HepG2 (cell line): ENCODE data around the gene TMEM143. TPM values are rescaled to one million over a fixed set of nuclear protein-coding genes. Genes with fewer than 3 reads are reported as not detected.
A peak's percentile ranks its signal among the peaks of the same experiment; 100 is the strongest.

ENCODE experiments used
- ASH2L ChIP-seq: fragments of 300-600, 200-600 bp; sonication (generic); IDR thresholded peaks from 2 replicates; pipeline ENCODE4 v1.7.0; 2017; ENCODE audit warnings: low read depth, mild to moderate bottlenecking, moderate library complexity, mixed read lengths, low read length; ENCODE audit not compliant: insufficient read length
- CREB1 ChIP-seq, 2 experiments: fragments of 450-650 bp in 1 of 2; IDR thresholded peaks; 2 replicates each; pipeline ENCODE4 v1.6.1; 2016 to 2017; ENCODE audit warnings: control low read depth in 1 of 2, mild to moderate bottlenecking in 1 of 2, missing compliant biosample characterization in 1 of 2, missing genetic modification characterization in 1 of 2
- E2F2 ChIP-seq: sonication (generic); formaldehyde crosslinking; IDR thresholded peaks from 2 replicates; pipeline ENCODE4 v1.4.0; 2020; ENCODE audit warnings: missing genetic modification reagents, borderline replicate concordance
- ETV6 ChIP-seq: sonication (generic); formaldehyde crosslinking; conservative IDR thresholded peaks from 2 replicates; pipeline ENCODE4 v1.4.0; 2020; ENCODE audit warnings: missing genetic modification reagents
- FLYWCH1 ChIP-seq: sonication (generic); formaldehyde crosslinking; IDR thresholded peaks from 2 replicates; pipeline ENCODE4 v1.8.1; 2023; ENCODE audit warnings: mild to moderate bottlenecking, missing genetic modification reagents
- HMGXB4 ChIP-seq, 2 experiments: sonication (generic) in 1 of 2; formaldehyde crosslinking in 1 of 2; IDR thresholded peaks; 2 replicates each; pipeline versions ENCODE4 v1.4.0 to v1.6.1; 2018 to 2020; ENCODE audit warnings: missing genetic modification reagents in 2 of 2, borderline replicate concordance in 1 of 2, low read depth in 1 of 2, mild to moderate bottlenecking in 1 of 2, missing biosample characterization in 1 of 2
- MBD4 ChIP-seq: IDR thresholded peaks from 2 replicates; pipeline ENCODE4 v1.6.1; 2012; ENCODE audit warnings: low read length, inconsistent platforms, borderline replicate concordance
- RXRB ChIP-seq: IDR thresholded peaks from 2 replicates; pipeline ENCODE4 v1.6.1; 2016; ENCODE audit warnings: borderline replicate concordance, missing genetic modification reagents, missing compliant biosample characterization
- SKI ChIP-seq: fragments of 450-650 bp; IDR thresholded peaks from one replicate; pipeline ENCODE4 v1.6.1; 2018; ENCODE audit warnings: mild to moderate bottlenecking; ENCODE audit not compliant: partially characterized antibody
- ZBTB10 ChIP-seq: sonication (generic); formaldehyde crosslinking; IDR thresholded peaks from 2 replicates; pipeline ENCODE4 v1.4.0; 2020; ENCODE audit warnings: missing genetic modification reagents, borderline replicate concordance
- ZBTB14 ChIP-seq: sonication (generic); formaldehyde crosslinking; IDR thresholded peaks from 2 replicates; pipeline ENCODE4 v1.4.0; 2020; ENCODE audit warnings: missing genetic modification reagents
- ZNF121 ChIP-seq: sonication (generic); formaldehyde crosslinking; IDR thresholded peaks from 2 replicates; pipeline ENCODE4 v1.5.0; 2020; ENCODE audit warnings: mild to moderate bottlenecking, missing genetic modification reagents
- ZNF280B ChIP-seq: sonication (generic); formaldehyde crosslinking; IDR thresholded peaks from 2 replicates; pipeline ENCODE4 v1.5.0; 2020; ENCODE audit warnings: missing genetic modification reagents, mild to moderate bottlenecking, borderline replicate concordance
- ZNF451 ChIP-seq: sonication (generic); formaldehyde crosslinking; IDR thresholded peaks from 2 replicates; pipeline ENCODE4 v1.5.0; 2020; ENCODE audit warnings: mild to moderate bottlenecking, missing genetic modification reagents
- ZNF484 ChIP-seq: sonication (generic); formaldehyde crosslinking; IDR thresholded peaks from 2 replicates; pipeline ENCODE4 v1.5.1; 2020; ENCODE audit warnings: mild to moderate bottlenecking, low read depth, missing genetic modification reagents, borderline replicate concordance
- ZNF597 ChIP-seq: sonication (generic); formaldehyde crosslinking; IDR thresholded peaks from 2 replicates; pipeline ENCODE4 v1.5.0; 2020; ENCODE audit warnings: missing genetic modification reagents
- polyA plus RNA-seq, 8 experiments: library from polyadenylated mRNA; depleted of rRNA in 3 of 8; stranded (reverse) in 7 of 8; unstranded in 1 of 8; fragments of >200 nt; fragmentation: Illumina TruSeq in 4 of 8; extraction: Trizol in 4 of 8; gene quantifications; 2 replicates each; pipeline versions ENCODE4 v1.2.1 to v1.2.3, GENCODE V29; 2011 to 2016; ENCODE audit warnings: low read depth in 4 of 8, missing spikeins in 1 of 8, mixed read lengths in 1 of 8; ENCODE audit not compliant: insufficient read depth in 1 of 8
- total RNA-seq, 5 experiments: library from RNA; depleted of rRNA; stranded (reverse); fragments of >200 nt; fragmentation: Illumina TruSeq; extraction: Trizol; gene quantifications; 2 replicates each; pipeline ENCODE4 v1.2.3, GENCODE V29; 2016; ENCODE audit warnings: low read depth in 1 of 5

TMEM143 gene
- total and polyA plus RNA-seq, 2 of the 13 experiments (the other 11 are each of a cell fraction or from before 2014, with no cell fraction given) = 7.7 to 11.3 TPM

GRCh38 chr19:48390188-48391099, 26.7 kb upstream of the TMEM143 start (continued):
- TF ChIP-seq ZBTB10 (CRISPR knock-in tag) = no peak
- TF ChIP-seq E2F2 = no peak
- TF ChIP-seq MBD4 = no peak
- TF ChIP-seq ZNF280B (CRISPR knock-in tag) = peak; percentile 17; the same call in 1 of the 2 replicates
- TF ChIP-seq HMGXB4 (CRISPR knock-in tag; IDR thresholded peaks at IDR 0.05; ENCODE audit: borderline replicate concordance in 1 of 2, low read depth in 1 of 2) = peak; percentile 99 to 100
- no peak for TF ChIP-seq ZNF597 (CRISPR knock-in tag)
- no peak for TF ChIP-seq SKI
- peak; percentile 93 for TF ChIP-seq ZNF451 (CRISPR knock-in tag)
- no peak for TF ChIP-seq ASH2L
- no peak for TF ChIP-seq ETV6 (CRISPR knock-in tag)
- peak; percentile 39; the same call in 1 of the 2 replicates for TF ChIP-seq RXRB
- TF ChIP-seq CREB1 (IDR thresholded peaks at IDR 0.05) = peak; percentile 70
- TF ChIP-seq CREB1 (CRISPR knock-in tag; IDR thresholded peaks at IDR 0.05) = no peak
- peak; percentile 33; the same call in 1 of the 2 replicates for TF ChIP-seq ZBTB14 (CRISPR knock-in tag)
- no peak for TF ChIP-seq ZNF484
- TF ChIP-seq ZNF121 (CRISPR knock-in tag) = no peak; the same call in 1 of the 2 replicates
- TF ChIP-seq FLYWCH1 (CRISPR knock-in tag) = peak; percentile 17; the same call in 1 of the 2 replicates
